HG02642 (cell line): ENCODE data around the gene DTX3L.
"Not testable (repeated sequence)": the region's sequence is repeated elsewhere in the genome, so short reads cannot be mapped to it uniquely, and the experiment has no call there.

Source experiments
- ATAC-seq: cut with Tn5 transposase; IDR thresholded peaks from one replicate; pipeline ENCODE4 v1.9.1; 2021; ENCODE audit warnings: mild to moderate bottlenecking; ENCODE audit not compliant: unreplicated experiment, poor library complexity

Gene DTX3L

GRCh38 chr3:122560680-122561079 is 3.5 kb upstream of the DTX3L start:
- no peak for ATAC-seq

- ATAC-seq, result peak; percentile 3
Measured at GRCh38 chr3:122562923-122563716, 1.0 kb upstream of the DTX3L start.

DNA sequence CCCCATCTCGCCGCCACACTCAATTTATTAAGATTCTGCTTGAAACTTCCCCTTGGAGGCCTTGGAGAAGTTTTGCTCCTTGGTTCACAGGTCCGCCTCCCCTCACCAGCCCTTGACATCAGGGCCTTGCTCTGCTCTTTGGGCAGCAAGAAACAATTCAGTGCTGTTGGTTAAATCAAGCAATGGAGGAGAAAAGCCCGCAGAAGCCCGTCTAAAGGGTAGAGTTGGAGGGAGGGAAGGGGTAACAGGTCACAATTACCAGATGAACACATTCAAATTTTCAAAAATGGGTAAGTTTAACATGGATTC is 467 bp upstream of the DTX3L start:
- peak; percentile 9 for ATAC-seq

DNA sequence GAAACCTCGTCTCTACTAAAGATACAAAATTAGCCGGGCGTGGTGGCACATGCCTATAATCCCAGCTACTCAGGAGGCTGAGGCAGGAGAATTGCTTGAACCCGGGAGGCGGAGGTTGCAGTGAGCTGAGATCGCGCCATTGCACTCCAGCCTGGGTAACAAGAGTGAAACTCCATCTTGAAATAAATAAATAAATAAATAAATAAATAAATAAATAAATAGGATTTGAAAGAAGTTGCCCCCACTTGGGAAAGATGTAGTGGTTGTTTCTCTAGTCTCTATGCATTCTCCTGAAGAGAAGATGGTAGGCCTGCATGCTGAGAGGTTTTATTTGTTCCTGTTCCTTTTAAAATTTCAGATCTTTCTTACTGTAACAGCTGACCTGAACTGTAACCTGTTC is 4.0 kb downstream of the DTX3L start:
- ATAC-seq, result not testable (repeated sequence)

- ATAC-seq, result no peak
Measured at GRCh38 chr3:122568755-122569154, 4.6 kb downstream of the DTX3L start.

- no peak for ATAC-seq
Measured at GRCh38 chr3:122572940-122573412, 8.8 kb downstream of the DTX3L start.

DNA sequence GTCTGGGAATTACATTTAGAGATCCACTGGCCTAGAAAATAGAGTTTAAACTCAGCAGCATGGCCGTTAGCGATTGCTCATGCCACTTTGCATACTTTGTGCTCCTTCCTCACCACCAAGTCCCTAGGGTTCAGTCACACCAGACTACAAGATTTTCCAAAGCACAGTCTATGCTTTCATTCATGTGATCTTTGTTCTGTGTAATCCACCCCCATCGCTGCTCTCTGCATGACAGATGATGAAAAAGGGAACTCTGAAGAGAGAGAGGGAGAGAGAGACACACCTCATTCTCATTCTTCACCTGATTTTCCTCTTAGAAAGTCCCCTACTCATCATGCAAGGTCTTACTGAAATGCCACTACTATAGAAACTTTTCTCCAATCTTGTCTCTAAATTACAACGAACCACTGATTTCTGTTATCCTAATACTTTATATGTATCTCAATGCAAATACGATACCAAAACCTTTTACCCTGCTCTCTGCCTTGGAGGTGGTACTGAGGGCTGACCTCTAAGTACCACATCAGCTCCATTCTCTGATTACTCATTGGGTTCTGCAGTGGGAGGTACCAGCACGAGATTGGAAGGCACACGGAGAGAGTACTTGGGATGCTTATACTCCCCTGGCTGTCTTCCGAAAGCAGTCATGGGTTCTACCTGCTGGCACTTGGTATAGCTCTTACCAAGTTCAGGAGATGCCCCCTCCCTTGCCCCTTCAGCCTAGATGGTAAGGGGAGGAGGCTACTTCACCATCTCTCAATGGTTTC is 12.2 kb downstream of the DTX3L start:
- ATAC-seq, result peak; percentile 90

GRCh38 chr3:122577409-122578031 is 13.4 kb downstream of the DTX3L start, which contains the start of gene PARP15:
Gene PARP15 (plus strand): TSS chr3:122577650. CDS start chr3:122577668, 18 bp downstream.
- no peak for ATAC-seq

DNA sequence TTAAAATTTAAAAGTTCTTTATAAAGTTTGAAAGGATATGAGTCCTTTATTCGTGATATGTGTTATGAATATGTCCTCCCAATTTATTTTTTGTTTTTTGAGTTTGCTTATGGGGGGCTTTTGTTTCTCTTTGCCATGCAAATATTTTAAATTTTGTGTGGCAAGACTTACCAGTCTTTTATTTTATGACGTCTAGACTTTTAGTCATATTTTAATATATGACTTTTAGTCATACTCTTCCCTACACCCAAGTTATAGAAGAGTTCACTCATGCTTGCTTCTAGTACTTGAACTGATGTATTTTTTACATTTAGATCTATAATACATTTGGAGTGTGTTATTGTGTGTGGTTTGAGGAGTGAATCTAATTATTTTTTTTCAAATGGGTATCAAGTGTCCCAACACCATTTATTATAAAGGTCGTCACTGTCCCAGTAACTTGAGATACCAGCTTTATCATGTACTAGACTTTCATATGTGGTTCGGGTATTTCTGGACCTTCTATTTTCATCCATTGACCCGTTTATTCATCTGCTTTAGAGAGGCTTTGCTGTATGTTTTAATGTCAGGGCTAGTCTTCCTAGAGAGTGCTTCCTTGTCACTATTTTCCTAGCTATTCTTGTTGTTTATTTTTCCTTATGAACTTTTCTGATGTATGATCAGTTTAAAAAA is 14.1 kb downstream of the DTX3L start:
- no peak for ATAC-seq

GRCh38 chr3:122580470-122580869 is 16.3 kb downstream of the DTX3L start:
- ATAC-seq, result no peak

GRCh38 chr3:122581622-122582021 is 17.5 kb downstream of the DTX3L start:
- ATAC-seq, result no peak

DNA sequence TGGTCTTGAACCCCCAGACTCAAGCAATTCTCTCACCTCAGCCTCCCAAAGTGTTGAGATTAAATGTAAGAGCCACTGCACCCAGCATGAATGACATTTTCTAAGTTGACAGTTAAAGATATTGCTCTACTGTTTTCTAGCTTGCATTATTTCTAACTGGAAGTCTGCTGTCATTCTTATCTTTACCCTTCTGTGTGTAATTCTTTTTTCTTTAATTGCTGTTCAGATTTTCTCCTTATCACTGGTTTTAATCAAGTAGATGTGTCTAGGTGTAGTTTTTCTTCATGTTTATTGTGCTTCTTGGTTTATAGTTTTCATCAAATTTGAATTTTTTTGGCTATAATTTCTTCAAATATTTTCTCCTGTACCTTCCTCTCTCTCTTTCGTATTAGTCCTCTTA is 18.3 kb downstream of the DTX3L start:
- ATAC-seq, result no peak

DNA sequence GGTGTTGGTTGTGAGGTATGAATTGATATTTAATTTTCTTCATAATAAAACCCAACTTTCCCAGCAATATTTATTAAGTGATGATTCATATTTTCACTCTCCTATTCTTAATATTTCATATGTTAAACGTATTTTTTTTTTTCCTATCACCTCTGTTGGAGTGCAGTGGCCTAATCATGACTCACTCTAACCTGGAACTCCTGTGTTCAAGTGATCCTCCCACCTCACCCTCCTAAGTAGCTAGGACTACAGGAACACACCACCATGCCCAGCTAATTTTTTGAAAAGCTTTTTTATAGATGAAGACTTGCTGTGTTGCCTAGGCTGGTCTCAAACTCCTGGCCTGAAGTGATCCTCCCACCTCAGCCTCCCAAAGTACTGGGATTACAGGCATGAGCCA is 22.0 kb downstream of the DTX3L start:
- ATAC-seq, result no peak

DNA sequence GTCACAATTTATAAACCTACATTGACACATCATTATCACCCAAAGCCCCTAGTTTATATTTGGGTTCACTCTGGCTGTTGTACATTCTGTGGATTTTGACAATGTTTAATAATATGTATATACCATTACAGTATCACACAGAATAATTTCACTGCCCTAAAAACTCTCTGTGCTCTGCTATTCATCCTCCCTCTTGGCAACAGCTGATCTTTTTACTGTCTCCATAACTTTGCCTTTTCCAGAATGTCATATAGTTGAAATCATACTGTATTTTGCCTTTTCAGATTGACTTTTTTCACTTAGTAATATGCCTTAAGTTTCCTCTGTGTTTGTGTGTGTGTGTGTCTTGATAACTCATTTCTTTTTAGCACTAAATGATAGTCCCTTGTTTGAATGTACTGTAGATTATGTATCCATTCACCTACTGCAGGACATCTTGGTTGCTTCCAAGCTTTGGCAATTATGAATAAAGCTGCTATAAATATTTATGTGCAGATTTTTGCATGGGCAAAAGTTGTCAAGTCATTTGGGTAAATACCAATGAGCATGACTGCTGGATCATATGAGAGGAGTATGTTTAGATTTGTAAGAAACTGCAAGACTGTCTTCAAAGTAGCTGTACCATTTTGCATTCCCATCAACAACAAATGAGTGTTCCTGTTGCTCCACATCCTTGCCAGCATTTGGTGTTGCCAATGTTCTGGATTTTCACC is 22.8 kb downstream of the DTX3L start:
- no peak for ATAC-seq

DNA sequence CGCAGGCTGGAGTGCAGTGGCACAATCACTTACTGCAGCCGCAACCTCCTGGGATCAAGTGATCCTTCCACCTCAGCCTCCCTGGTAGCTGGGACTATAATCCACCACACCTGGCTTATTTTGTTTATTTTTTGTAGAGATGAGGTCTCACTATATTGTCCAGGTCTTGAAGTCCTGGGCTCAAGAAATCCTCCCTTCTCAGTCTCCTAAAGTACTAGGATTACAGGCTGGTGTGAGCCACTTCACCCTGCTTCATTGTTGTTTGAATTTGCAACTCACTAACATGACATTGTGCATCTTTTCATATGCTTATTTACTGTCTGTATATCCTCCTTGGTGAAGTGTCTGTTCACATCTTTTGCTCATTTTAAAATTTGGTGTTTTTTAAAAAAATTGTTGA is 23.4 kb downstream of the DTX3L start:
- ATAC-seq, result no peak

GRCh38 chr3:122589297-122589696 is 25.2 kb downstream of the DTX3L start:
- ATAC-seq, result no peak

- ATAC-seq, result no peak
Measured at GRCh38 chr3:122590610-122591009, 26.5 kb downstream of the DTX3L start.

DNA sequence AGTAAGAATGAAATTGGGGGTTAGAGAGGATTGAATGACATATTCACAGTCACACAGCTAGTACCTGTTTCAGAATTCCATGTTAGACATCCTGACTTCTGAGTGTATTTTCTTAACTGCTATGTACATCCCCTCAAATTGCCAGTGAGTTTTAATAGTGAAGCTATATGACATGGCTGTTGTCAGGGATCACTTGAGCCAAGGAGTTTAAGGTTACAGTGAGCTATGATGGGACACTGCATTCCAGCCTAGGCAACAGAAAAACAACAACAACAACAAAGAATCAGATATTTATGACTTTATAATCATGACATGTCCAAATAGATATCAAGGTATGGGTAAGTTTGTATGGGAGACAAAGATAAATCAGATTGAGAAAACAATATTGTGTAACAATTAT is 29.9 kb downstream of the DTX3L start:
- ATAC-seq, result no peak

GRCh38 chr3:122598151-122598550 is 34.0 kb downstream of the DTX3L start:
- ATAC-seq, result no peak

- ATAC-seq, result no peak
Measured at GRCh38 chr3:122598556-122598955, 34.4 kb downstream of the DTX3L start.
